NCI-H524 treated with DMSO at 0.1 percent for 48 hours (cell line): ENCODE data around the gene NPR3.
"Not testable (repeated sequence)": the region's sequence is repeated elsewhere in the genome, so short reads cannot be mapped to it uniquely, and the experiment has no call there.

Experiments used
- DNase-seq: peaks from one replicate; lab custom pipeline; 2025; lab: John Stamatoyannopoulos, UW

The NPR3 gene

DNA sequence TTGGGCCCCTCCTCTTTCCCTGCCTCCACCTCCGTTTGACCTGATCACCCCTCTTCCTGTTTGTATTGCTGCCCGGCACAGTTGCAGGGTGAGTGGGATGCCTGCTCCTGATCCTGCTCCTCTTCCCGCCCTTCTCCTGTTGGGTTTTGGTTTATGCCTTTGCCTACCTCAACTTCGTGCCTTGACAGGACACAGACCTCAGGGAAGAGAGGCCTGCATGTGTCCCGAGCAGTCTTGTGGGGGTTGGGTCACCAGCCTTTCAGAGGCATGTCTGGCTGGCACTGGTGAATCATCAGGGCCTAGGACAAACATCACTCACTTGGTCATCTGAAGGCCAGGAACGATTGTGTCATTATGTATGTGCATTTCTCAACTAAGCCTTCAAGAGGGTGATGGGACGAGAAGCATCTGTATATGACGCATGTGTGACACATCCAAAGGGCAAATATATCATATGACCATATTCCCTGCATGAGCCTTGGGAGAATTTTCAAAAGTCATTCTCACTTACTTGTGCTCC, 56.9 kb downstream of the NPR3 start:
- DNase-seq, result no peak

DNA sequence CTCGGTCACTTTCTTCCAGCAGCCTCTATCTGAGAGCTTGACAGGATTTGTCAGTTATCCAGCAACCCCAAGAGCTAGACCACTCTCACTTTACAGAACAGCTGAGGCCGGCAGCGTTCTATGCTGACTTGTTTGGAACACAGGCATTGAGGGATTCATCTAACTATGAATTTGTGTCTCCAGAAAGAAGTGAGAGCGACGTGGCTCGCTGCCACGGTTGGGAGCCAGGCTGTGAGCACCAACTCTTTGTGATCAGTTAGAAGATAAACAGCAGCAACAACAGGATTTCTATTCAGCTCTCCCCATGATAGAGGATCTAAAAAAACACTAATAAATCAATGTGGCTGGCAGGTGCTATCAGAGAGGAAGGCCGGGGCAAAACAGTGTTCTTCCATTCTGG, 58.6 kb downstream of the NPR3 start:
- DNase-seq, result no peak

DNA sequence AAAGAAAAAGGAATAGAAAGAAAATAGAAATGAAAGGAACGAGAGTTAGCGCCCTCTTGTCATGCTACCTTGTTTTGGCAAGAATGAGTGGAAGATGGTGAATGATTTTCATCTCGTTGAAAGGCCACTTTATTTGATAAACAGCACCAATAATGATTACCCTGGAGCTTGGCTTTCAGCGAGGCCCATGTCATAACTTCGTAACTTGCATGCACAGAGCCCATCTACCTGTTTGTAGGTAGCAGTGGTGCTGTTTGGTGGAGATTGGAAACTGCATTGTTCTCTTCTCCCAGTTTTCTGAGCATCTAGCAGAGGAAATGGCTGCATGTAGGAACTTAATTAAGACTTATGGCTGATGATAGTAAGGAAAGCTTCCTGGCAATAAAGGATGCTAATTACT, 59.3 kb downstream of the NPR3 start:
- no peak for DNase-seq

DNA sequence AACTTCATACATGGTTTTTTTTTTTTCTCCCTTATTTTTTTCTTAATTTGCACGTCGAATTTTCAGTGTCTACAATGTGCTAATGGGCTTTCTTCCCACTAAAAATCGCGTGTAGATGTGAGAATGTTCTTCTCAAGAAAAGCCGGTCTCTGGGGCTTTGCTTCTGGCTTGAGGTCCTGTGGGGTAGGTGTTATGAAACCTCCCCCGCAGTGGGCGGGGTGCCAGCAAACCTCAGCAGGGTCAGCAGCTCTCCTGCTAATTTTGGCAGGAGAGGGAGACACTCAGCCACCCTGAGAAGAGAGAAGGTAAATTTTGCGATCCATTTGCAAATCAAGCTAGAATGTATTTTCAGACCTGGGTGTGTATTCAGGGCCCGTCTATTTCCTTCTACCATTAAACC, 59.9 kb downstream of the NPR3 start:
- DNase-seq, result no peak

DNA sequence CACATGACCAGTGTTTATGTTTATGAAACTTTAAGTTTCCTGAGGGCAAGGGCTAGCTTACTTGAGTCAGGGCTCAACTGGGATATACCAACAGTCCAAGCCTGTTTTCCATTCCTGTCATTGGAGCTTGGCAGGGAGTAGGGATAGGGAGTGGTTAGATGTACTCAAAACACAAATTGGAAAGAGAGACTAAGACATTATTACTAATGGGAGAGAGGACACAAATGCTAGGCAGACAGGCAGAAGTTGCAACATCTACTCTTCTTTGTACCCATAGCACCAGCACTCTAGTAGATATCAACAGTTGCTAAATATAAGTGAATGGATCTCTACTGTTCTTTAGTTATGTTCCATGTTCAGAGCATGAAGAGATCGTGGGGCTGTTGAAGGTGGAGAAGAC, 62.8 kb downstream of the NPR3 start:
- no peak for DNase-seq

DNA sequence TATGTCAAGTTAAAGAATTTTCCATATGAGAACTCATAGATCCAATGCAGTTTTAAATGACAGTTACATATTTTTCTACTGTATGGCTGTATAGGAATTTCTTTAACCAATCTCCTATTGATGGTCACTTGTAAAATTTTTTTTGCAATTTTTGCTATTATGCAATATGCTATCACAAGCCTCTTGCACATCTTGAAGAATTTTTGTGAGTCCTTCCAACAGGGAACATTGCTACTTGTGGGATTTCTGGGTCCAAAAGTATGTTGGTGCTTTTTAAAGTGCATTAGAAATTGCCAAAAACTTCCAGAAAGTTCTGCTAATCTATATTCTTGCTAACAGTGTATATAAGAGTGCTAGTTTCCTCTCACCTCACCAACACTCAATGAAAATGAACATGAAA, 65.1 kb downstream of the NPR3 start:
- no peak for DNase-seq

DNA sequence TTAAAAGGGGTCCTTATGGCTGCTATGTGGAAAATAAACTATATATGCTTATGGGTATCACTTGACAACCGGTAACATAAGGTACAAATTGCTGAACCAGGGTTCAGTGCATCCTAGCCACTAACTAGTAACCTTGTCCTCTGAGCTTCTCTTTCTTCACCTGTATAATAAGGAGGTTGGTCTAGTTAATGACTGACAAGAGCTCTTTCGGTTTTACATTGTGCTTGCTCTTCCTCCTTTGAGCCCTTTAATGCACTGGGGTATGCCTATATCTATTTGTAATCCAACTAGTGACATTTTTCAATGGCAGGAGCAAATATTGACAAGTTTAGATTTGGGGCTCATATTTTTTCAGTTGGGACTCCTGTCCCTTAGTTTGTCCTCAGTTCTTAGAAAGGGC, 66.1 kb downstream of the NPR3 start:
- no peak for DNase-seq

DNA sequence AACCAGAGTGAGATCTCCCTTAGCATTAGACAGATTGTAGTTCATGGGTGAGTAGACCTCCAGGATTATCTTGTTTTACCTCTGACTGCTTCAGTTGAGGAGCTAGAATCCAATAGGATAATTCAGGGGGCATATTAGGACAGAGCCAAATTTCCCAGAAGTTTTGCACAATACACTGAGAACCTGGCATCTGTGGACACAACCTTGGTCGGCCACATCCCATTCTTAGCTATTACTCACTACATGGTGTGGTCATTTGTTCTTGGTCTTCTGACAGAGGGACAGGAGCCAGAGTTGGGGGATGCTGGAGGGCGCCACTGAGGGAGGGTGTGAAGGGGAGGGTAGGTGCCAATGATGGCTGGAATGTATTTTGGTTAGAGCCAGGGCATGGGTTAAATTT, 66.6 kb downstream of the NPR3 start:
- no peak for DNase-seq

DNA sequence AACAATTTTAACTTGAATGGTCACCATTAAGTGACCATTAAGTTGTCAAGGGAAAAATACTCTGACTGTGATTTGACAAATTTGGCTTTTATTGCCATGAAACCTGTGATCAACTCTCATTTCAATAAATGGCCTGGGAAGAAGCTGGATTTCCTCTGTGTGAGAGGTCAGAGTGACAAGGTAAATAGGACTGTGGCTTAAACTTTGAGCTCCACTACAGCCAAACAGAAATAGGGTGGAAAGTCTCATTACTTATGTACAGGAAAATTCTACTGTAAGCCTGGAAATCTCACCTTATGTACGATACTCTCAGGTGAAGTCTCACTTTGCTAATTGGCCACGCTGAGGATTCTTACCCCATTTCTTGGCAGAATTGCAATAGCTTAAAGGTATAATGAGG, 67.3 kb downstream of the NPR3 start:
- no peak for DNase-seq

DNA sequence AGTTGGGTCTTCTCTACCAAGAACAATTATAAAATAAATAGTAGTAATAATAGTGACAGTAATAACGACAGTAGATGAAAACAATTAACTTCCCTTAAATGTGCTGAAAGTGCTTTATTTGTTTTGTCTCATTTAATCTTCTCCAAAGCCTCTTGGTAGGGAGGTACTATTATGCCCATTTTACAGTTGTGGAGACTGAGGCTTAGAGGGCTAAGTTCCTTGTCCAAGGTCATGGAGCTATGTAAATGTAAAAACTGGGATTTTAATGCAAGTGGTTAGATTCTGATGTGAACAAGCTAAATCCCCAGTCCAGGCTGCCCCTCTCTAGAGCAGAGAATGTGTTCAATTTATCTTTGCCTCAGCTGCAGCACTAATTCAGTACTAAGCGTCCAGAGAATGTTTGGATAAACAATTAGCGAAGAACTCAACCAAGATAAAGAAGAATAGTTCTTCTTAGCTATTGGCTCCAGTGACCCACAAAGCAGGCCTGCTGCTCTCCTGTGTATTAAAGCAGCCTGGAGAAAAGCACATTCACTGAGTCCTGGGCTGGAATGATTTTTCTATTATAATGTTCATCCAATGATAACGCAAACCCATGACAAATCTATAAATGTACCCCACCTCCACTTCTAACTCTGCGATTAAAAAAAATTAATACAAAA, 68.8 kb downstream of the NPR3 start:
- DNase-seq, result no peak

DNA sequence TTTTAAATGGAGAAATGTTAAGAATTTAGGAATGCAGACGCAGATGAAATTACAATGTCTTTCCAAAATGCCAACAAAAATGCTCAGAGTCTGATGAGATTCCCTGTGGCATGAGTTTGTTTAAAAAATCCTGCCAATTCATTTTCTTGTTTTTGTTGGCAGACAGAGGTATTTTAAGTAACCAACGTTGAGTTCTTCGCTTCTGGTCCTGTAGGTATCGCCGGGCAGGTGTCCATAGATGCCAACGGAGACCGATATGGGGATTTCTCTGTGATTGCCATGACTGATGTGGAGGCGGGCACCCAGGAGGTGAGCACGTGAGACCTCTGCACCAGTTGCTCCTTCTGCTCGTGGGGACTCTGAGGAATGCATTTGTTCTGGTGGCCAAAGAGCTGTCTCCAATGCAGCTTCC, 69.4 kb downstream of the NPR3 start:
- no peak for DNase-seq

DNA sequence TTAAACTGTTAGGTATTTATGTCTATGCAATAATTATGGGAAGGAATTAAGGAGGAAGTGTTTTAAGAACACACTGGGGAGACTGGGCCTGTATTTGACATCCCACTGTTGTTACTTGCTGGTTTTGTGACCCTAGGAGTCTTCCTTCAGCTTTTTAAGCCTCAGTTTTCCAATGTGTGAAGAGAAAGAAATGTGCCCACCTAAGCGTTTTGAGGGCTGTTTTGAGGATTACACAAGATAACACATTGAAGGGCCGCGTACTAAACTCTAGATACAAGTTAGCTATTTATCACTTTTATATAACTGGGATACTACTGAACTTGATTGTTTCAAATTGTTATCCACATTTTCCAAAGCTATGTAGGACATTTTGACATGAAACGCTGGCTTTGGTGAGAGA, 72.5 kb downstream of the NPR3 start:
- DNase-seq, result no peak

DNA sequence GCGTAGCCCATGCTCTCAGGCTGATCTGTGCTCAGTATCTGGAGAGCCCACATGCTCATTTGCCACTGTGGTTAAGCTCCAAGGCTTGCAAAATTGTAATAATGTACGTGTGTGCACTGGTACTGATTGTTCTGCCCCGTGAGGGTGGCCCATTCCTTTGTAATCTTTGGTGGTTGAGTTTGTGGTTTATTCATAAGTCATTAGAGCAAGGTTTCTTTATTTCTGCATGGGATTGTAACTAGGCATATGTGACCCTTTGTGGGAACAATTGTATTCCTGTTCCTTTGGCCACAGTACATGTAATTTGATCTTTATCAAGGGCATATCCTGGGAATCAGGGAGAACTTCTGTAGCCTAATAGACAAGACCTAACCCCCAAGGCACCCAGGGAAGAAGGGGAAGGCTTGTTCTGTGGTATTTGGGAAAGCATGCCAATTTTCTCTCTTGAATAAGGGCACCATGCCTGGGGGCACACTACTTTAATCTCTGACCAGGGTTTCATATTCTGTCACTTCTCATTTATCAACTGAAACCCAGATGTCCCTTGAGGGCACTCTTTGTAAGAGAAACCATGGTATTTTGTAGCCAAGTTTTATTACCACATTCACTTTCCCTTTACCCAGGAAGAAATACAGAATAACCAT, 74.6 kb downstream of the NPR3 start:
- DNase-seq, result no peak

DNA sequence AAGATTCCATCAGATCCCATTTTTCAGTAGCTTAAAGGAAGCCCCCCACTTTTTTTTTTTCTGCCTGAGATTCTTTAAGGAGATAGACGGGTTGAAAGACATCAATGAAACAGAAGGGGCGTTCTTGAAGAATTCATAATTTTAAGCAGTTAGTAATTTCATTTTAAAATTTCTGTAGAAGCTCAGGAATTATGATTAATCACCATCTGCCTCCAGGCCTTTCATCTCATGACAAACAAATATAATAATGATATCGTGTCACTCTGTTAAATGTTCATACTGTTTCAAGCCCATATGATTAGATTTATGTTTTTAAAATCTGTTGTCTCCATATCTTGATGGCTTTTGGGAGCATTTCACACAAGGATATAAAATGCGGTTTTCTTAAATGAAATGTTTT, 75.2 kb downstream of the NPR3 start:
- no peak for DNase-seq

DNA sequence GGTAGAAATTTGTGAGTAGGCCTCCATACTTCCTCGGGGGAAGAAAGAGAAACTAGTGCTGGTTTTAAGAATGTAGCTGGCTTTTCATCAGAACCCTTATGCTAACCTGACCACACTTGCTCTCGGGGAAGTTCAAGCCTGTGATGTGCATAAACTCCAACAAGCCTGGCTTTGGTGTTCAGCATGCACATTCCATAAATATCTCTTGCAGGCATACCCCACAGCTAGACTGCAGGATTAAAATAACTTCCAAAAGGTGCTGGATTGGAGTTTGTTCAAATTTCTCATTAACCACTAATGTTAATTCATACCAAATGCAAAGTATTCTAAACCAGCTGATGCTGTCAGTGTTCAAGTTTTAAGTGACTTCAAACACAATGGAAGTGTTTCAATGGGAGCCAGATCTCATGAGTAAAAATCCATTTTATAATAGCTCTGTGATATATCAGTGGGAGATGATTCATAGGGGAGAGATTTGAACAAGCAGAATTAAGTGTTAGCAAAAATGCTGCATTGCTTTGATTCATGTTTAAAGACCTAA, 79.4 kb downstream of the NPR3 start:
- DNase-seq, result no peak

DNA sequence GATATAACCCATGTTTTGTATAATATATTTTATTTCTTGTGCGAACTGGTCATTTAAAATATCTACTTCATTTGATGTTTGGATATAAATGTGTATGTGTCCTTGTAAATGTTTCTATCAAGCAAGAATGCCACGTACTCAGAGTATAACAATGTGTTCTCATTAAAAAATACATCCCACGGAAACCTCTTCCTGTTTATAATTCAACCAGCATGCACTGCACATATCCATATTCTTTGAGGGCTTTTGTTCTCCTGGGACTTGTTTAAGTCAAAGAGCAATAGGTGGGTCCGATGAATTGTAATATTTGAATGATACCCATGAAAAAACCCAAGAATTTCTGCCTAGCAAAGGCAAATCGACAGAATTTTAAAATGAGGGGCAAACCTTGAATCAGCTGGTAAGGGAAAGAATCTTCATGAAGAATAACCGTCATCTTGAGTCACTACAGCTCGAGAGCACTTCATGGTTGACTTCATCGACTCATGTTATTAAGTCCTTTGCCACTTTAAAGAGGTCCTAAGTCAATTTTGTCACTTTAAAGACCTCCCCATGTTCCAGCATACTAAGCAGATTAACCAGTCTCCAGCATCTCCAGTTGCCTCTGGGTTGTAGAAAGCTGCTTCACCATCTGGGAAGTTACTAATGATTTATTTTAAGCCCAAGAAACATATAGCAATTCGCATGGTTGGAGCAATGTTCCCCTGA, 80.6 kb downstream of the NPR3 start:
- no peak for DNase-seq

DNA sequence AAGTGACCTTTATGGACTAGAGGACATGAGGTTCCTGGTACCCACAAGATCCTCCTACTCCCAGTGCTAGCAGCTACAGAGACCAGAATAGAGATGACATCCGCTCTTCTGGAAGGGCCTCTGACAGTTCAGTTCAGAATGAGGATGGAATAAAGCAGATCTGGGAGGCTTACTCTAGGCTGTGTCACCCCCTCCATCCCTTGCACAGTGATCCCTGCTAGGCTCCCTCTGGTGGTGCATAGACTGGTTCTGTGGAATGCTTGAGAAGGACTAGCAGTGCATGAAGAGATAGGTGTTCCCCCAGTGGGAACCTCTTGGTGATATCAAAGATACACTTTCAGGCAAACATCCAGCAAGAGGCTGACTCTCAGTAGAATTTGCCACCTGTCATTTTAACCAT, 83.0 kb downstream of the NPR3 start:
- DNase-seq, result no peak

DNA sequence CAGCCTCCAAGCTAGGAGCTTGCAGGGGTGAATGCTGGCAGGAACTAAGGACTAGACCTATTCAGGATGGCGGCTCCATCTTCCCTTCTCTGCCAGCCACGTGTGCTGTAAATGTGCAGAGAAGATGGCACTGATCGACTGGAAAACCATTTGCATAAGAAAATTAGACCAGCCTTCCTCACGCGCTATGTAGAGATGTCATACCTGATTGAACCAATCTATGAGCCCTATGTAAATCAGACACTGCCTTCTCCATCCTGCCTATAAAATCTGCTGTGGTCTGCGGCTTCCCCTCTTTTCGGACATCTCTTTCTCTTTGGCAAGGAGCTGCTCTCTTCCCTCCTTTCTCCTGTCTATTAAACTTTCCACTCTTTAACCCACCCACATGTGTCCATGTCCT, 91.6 kb downstream of the NPR3 start:
- no peak for DNase-seq

DNA sequence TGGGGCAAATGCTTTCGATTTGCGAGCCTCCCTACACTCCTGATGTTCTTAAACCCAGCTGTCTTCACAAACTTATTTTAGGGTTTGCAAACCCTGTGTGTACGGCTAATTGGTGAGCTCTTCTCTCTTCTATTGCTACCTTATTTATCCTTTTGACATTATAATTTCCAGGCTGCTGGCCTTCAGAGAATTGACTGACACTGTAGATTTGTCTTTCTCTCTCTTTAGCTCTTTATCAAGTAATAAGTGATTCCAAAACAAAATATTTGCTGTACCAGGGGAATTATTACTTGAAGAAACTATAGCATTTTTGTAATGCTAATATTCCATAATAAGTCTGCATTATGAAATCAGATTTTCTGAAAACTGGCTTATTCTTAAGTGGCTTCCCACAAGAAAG, 92.5 kb downstream of the NPR3 start:
- no peak for DNase-seq

DNA sequence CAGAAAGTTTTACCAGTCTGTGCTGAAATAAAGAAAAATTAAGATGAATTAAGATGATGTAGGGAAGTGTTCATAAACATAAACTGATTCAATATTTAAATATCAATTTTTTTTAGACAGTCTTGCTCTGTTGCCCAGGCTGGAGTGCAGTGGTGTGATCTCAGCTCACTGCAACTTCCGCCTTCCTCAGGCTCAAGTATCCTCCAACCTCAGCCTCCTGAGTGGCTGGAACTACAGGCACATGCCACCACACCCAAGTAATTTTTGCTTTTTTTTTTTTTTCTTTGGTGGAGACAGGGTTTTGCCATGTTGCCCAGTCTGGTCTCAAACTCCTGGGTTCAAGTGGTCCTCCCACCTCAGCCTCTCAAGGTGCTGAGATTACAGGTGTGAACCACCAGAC, 94.3 kb downstream of the NPR3 start:
- not testable (repeated sequence) for DNase-seq

DNA sequence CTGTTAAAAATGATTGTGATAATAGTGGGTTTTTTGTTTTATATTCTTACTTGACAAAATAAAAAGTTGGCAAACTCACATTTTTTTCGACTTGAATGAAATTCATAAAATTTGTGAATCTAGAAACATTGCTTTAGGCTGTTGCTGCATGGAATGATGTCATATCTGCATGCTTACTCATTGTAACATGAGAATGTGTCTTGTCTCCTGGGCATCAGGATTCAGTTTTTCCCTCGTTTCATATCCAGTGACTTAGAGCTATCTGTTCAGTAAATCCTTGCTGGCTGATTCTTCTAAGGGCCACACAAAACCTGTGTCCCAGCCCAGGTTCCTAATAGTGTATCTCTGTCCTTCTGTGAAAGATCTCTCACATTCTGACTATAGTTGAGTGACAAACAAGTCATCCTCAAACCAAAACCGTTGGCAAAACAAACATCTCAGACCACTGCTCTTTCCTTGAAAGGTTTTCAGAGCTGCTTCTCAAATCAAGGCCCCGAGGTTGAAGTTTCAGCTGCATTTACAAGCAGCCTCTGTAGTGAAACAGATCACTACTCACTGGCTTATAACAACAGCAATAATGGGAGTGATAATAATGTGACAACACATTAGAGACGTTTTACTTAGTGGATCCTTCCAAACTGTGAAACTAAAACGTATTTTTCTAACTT, 95.0 kb downstream of the NPR3 start:
- DNase-seq, result no peak

DNA sequence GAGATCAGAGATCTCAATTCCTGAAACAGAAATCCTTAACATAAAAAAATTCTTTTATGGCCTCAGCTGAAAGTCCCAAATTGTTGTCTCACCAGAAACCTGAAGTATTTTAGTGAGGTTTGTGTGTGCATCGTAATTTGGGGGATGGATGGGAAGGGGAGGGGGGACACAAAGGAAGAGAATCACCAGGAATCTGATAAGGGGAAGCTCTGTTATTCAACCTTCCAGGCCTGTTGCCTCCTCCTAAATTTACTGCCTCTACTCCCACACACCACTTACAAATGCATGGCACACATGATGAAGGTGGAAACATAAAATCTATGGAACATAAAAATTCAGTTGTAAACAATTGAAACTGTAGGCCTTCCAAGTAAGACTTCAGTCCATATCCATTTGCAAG, 97.7 kb downstream of the NPR3 start:
- DNase-seq, result no peak

DNA sequence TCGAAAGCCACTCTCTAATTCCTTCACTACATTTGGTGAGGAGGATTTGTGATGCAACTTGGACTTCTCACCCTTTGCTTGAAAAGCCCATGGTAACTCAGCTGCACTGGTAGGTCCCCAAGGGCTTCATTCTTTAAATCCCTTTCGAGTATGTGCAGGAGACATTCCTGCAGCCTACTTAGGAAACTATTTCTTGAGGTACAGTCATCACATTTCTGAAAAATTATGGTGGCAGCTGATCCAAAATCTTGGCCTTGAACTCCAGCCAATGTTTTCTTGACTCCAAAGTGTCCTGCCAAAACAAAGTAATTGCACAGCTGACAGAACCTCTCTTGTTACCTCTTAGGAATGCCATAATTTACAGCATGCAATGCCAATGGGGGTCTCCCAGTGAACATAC, 99.7 kb downstream of the NPR3 start:
- DNase-seq, result no peak
